ENCODE measurements around the gene MPP3. TPM values are rescaled to one million over a fixed set of nuclear protein-coding genes. Genes with fewer than 3 reads are reported as not detected.

MPP3 gene
- total and polyA plus RNA-seq, 2 of the 4 experiments (the other 2 are of a cell fraction), result 5.7 to 11.9 TPM

DNA sequence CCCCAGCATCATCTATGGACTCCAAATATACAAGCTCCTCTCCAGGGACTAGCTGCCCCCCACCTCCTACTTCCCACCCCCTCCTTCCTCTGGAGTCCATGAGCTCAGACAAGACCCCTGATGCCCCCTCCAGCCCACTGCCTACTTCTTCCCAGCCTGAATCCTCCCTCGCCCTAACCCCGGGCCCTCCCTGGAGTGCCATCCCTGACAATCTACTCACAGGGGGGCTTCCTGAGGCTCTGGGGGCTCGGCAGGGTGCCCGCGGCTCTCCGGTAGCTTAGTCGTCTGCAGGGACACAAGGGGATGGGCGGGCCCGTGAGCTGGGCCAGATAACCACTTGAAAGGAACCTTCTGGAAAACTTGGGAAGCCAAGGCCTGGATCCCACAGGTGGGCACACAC lies 15.1 kb downstream of the MPP3 start:
- Histone ChIP-seq H4K91ac (ENCODE audit: insufficient read depth, low read depth, low read length) (no peak overlapping the region), H3K4me2 (ENCODE audit: low read depth, low read length) (no peak overlapping the region), H3K4ac (ENCODE audit: low read depth, low read length) (no peak overlapping the region), H3K27me3 (ENCODE audit: control insufficient read depth, insufficient read depth, low read length) (no peaks in the 10 kb centered on the region), H3K4me1 (ENCODE audit: control insufficient read depth, insufficient read depth, low read length) (peaks cover 6% of the 10 kb centered on the region), H2BK5ac (ENCODE audit: low read depth, low read length, poor library complexity, severe bottlenecking) (no peak overlapping the region), H3K56ac (ENCODE audit: extremely low read depth, insufficient read depth, low read length) (no peak overlapping the region), H3K27ac (ENCODE audit: insufficient read depth, low read length) (no peak overlapping the region), H3K14ac (replicated peaks; ENCODE audit: low read depth, low read length) (no peak overlapping the region), H3K23ac (ENCODE audit: low read depth, low read length) (no peak overlapping the region), H3K9ac (ENCODE audit: low read depth, low read length) (no peak overlapping the region), H4K20me1 (ENCODE audit: insufficient read depth, low read length) (no peaks in the 10 kb centered on the region), H4K5ac (ENCODE audit: low read depth, low read length) (no peak overlapping the region), H3K18ac (ENCODE audit: low read depth, low read length) (no peak overlapping the region), H2BK15ac (ENCODE audit: low read depth, low read length) (no peak overlapping the region), H2BK120ac (ENCODE audit: low read depth, low read length) (no peak overlapping the region), H3K9me3 (ENCODE audit: control insufficient read depth, insufficient read depth, low read length) (no peaks in the 10 kb centered on the region), H2BK20ac (ENCODE audit: low read depth, low read length) (no peak overlapping the region), H3K4me3 (ENCODE audit: insufficient read depth, low read depth, low read length) (no peak overlapping the region), H4K8ac (ENCODE audit: low read depth in 2 of 2, low read length in 2 of 2) (no peak overlapping the region), H2AFZ (replicated peaks; ENCODE audit: low read length, poor library complexity) (peak overlapping the region; percentile 6), H2AK5ac (ENCODE audit: low read depth, low read length) (no peak overlapping the region), H2AK9ac (replicated peaks; ENCODE audit: low read depth, low read length, poor library complexity) (no peak overlapping the region), H3K36me3 (ENCODE audit: control insufficient read depth, insufficient read depth, low read length) (peaks cover 21% of the 10 kb centered on the region), H3K79me1 (ENCODE audit: low read depth in 1 of 2, low read length in 2 of 2) (peaks cover 3 to 8% of the 10 kb centered on the region in 2 experiments; a peak in 1 of 4 replicates), H3K9me1 (ENCODE audit: insufficient read depth, low read length) (peaks cover 11% of the 10 kb centered on the region; the same call in 1 of the 2 replicates)
- ATAC-seq (ENCODE audit: low read depth) (no peak), DNase-seq (no peak)
- dilution Hi-C loops (cut with HindIII; ENCODE audit: low sequenced_read_pairs, unreplicated experiment), result no loop called here
- CTCF ChIA-PET, result no interaction called here
- in situ Hi-C loops (cut with MboI; ENCODE audit: low sequenced_read_pairs), result no loop called here
- WGBS, 2 experiments (ENCODE audit: extremely low coverage in 2 of 2, insufficient read length in 1 of 2), result 95% methylated on average over 3 of the region's 9 CpGs; no CpG with 5 or more reads in 1 of the 2 experiments
- intact Hi-C loops (cut with micrococcal nuclease), result no loop called here
- TF ChIP-seq BHLHE40 (IDR thresholded peaks at IDR 0.05; ENCODE audit: low read depth, low read length) (no peak), MXI1 (IDR thresholded peaks at IDR 0.05; ENCODE audit: borderline replicate concordance, low read depth, low read length) (no peak), POLR2A (IDR thresholded peaks at IDR 0.05; ENCODE audit: low read depth, low read length) (no peak), RCOR1 (IDR thresholded peaks at IDR 0.05; ENCODE audit: insufficient replicate concordance, low read length) (no peak), MAFK (IDR thresholded peaks at IDR 0.05; ENCODE audit: low read depth, low read length) (no peak), MAZ (IDR thresholded peaks at IDR 0.05; ENCODE audit: borderline replicate concordance, low read depth, low read length) (no peak), FOS (IDR thresholded peaks at IDR 0.05; ENCODE audit: low read depth, low read length) (no peak), CHD1 (IDR thresholded peaks at IDR 0.05; ENCODE audit: low read depth, low read length) (no peak), RAD21 (IDR thresholded peaks at IDR 0.05; ENCODE audit: low read length) (no peak)
- TF ChIP-seq, protein P1, sequence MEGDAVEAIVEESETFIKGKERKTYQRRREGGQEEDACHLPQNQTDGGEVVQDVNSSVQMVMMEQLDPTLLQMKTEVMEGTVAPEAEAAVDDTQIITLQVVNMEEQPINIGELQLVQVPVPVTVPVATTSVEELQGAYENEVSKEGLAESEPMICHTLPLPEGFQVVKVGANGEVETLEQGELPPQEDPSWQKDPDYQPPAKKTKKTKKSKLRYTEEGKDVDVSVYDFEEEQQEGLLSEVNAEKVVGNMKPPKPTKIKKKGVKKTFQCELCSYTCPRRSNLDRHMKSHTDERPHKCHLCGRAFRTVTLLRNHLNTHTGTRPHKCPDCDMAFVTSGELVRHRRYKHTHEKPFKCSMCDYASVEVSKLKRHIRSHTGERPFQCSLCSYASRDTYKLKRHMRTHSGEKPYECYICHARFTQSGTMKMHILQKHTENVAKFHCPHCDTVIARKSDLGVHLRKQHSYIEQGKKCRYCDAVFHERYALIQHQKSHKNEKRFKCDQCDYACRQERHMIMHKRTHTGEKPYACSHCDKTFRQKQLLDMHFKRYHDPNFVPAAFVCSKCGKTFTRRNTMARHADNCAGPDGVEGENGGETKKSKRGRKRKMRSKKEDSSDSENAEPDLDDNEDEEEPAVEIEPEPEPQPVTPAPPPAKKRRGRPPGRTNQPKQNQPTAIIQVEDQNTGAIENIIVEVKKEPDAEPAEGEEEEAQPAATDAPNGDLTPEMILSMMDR (conservative IDR thresholded peaks at IDR 0.05; ENCODE audit: low read depth, low read length), result no peak
- BruUV-seq (replicated peaks), result no TSS peak
- POLR2A ChIA-PET (ENCODE audit: unreplicated experiment), result no interaction called here
